ENCODE results near the gene ETHE1. TPM values are rescaled to one million over a fixed set of nuclear protein-coding genes. Genes with fewer than 3 reads are reported as not detected.

Gene ETHE1
- polyA plus RNA-seq, 2 of the 4 experiments (the other 2 are of a cell fraction): 37.3 to 58.9 TPM

DNA sequence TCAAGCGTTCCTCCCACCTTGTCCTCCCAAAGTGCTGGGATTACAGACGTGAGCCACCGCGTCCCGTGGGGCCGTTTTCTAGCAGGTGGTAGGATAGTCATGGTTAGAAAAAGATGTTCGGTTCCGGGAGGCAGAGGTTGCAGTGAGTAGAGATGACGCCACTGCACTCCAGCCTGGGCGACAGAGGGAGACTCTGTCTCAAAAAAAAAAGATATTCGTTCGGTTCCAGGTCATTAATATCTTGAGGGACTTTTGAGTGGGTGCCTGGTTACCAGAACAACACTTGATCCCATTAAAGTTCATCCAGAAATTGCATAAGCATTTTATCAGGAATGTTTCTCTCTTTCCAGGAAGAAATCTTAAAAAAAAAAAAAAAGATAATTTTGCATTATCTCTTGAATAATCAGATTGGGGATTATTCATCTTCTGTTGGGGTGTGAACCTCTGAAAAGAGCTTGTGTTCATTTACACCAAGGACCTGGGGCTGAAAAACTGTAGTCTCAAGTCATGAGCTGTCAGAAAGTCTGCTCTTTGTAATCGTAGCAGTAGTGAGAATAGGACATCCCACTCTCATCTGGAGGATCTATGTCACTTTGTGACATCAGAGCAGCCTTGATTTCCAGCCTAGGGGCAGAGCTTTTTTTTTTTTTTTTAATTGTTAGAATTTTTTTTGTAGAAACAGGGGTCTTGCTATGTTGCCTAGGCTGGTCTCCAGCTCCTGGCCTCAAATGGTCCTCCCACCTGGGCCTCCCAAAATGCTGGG is 1.0 kb upstream of the ETHE1 start:
- DNase-seq (ENCODE audit: low read depth in 1 of 2, low spot score in 1 of 2): no peak
- Histone ChIP-seq H3K27ac (peak overlapping the region in 1 of 2 experiments; percentile 90; a peak in 2 of 6 replicates), H3K4me1 (peaks cover 37% of the 10 kb centered on the region), H3K4me2 (peak overlapping the region; percentile 80), H3K4me3 (no peak overlapping the region; the same call in 2 of the 3 replicates), H3K9me3 (no peaks in the 10 kb centered on the region)
- no peak for FAIRE-seq
- no peak for ATAC-seq
- ChIA-PET CTCF (interaction anchor here (0.6 to 9.8 kb wide), 9 partner anchors 9 to 735 kb away, joined by 3 to 85 read pairs (median 4); no protein-coding TSS in a partner anchor), POLR2A (interaction anchor here (0.6 kb wide), 1 partner anchor 33 kb away, joined by 3 read pairs; no protein-coding TSS in a partner anchor)
- TF ChIP-seq CHD2 (IDR thresholded peaks at IDR 0.05; ENCODE audit: low read length, partially characterized antibody) (no peak), BHLHE40 (IDR thresholded peaks at IDR 0.05; ENCODE audit: low read depth, low read length) (no peak), KDM5A (IDR thresholded peaks at IDR 0.05) (no peak), ZSCAN20 (CRISPR knock-in tag; IDR thresholded peaks at IDR 0.05) (no peak), RNF2 (IDR thresholded peaks at IDR 0.05; ENCODE audit: borderline replicate concordance, low read depth) (no peak), MAZ (IDR thresholded peaks at IDR 0.05; ENCODE audit: borderline replicate concordance, low read depth, low read length) (no peak), JUN (IDR thresholded peaks at IDR 0.05) (no peak), EHMT2 (IDR thresholded peaks at IDR 0.05; ENCODE audit: low read depth) (no peak), ESRRA (IDR thresholded peaks at IDR 0.05; ENCODE audit: borderline replicate concordance, low read length) (no peak), POLR2A (IDR thresholded peaks at IDR 0.05; ENCODE audit: low read length) (no peak), ZC3H11A (IDR thresholded peaks at IDR 0.05) (no peak), CBX2 (IDR thresholded peaks at IDR 0.05; ENCODE audit: borderline replicate concordance, low read depth) (no peak), RFX5 (IDR thresholded peaks at IDR 0.05) (no peak)
- TF ChIP-seq, protein P1, sequence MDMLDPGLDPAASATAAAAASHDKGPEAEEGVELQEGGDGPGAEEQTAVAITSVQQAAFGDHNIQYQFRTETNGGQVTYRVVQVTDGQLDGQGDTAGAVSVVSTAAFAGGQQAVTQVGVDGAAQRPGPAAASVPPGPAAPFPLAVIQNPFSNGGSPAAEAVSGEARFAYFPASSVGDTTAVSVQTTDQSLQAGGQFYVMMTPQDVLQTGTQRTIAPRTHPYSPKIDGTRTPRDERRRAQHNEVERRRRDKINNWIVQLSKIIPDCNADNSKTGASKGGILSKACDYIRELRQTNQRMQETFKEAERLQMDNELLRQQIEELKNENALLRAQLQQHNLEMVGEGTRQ (IDR thresholded peaks at IDR 0.05): no peak
- TF ChIP-seq, protein P2, sequence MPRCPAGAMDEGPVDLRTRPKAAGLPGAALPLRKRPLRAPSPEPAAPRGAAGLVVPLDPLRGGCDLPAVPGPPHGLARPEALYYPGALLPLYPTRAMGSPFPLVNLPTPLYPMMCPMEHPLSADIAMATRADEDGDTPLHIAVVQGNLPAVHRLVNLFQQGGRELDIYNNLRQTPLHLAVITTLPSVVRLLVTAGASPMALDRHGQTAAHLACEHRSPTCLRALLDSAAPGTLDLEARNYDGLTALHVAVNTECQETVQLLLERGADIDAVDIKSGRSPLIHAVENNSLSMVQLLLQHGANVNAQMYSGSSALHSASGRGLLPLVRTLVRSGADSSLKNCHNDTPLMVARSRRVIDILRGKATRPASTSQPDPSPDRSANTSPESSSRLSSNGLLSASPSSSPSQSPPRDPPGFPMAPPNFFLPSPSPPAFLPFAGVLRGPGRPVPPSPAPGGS (IDR thresholded peaks at IDR 0.05): no peak
- WGBS (ENCODE audit: missing lambda C conversion rate): 55% methylated on average over 13 of the region's 13 CpGs

DNA sequence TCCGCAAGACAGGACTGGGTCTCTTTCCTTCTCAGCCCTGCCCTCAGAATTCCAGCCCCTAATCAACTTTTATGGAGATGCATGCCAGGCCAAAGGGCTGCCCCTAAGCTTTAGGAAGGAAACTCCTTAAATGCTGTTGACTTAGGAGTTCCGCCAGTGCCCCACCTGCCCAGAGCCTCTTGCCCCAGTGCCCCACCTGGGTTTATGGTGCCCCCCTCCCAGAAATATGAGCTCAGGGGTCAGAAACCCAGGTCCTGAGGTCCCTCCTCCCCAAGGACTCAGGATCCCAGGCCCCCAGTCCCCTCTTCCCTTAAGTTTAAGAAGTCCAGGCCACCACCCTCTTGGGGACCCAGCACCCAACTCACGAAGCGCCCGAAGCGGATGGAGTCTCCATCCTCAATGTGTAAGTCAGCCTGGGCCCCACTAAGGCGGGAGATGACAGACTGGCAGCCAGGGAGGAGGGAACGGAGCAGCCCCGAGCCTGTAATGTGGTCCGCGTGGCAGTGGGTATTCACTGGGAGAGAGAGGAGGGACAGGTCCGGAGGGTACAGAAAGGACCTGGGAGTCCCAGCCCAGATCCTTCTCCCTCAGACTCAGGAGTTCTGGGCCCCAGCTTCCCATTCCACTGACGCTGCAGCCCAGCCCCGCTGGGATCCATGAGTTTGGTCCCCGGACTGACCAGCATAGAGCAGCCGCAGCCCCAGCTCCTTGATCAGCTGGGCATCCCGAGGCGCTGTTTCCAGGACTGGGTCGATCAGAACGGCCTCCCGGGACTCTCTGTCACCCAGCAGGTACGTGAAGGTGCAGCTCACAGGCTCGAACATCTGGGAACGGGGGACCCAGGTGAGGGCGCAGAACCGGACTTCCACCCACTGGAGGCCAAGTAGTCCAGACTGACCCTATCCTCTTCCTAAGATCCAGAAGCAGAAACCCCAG is 897 bp downstream of the ETHE1 start:
- CTCF ChIA-PET: interaction anchor here (1.0 to 12.2 kb wide), 11 partner anchors 13 to 135 kb away, joined by 3 to 462 read pairs (median 5); partner anchors contain the start of genes IRGQ, PHLDB3 and ZNF576
- Histone ChIP-seq H3K27ac (peak overlapping the region; percentile 79 to 90), H3K4me1 (peaks cover 30% of the 10 kb centered on the region), H3K4me3 (peak overlapping the region; percentile 90), H3K4me2 (peak overlapping the region; percentile 80), H3K9me3 (no peaks in the 10 kb centered on the region)
- 2% methylated on average over 26 of the region's 26 CpGs for WGBS (ENCODE audit: missing lambda C conversion rate)
- TF ChIP-seq ESRRA (IDR thresholded peaks at IDR 0.05; ENCODE audit: borderline replicate concordance, low read length) (no peak), ZFP36 (IDR thresholded peaks at IDR 0.05; ENCODE audit: borderline replicate concordance, partially characterized antibody) (no peak), ZSCAN20 (CRISPR knock-in tag; IDR thresholded peaks at IDR 0.05) (no peak), HOXA7 (CRISPR knock-in tag; IDR thresholded peaks at IDR 0.05) (no peak), CBX8 (IDR thresholded peaks at IDR 0.05) (no peak), EHMT2 (IDR thresholded peaks at IDR 0.05; ENCODE audit: low read depth) (no peak), MYC (IDR thresholded peaks at IDR 0.05; ENCODE audit: borderline replicate concordance, low read length) (no peak), MAFK (IDR thresholded peaks at IDR 0.05; ENCODE audit: partially characterized antibody) (no peak), RAD21 (conservative IDR thresholded peaks at IDR 0.05 in 1 of 2, IDR thresholded peaks at IDR 0.05 in 1 of 2) (no peak), RCOR1 (IDR thresholded peaks at IDR 0.05; ENCODE audit: low read depth, low read length) (no peak), BHLHE40 (IDR thresholded peaks at IDR 0.05; ENCODE audit: low read depth, low read length) (no peak), EP300 (IDR thresholded peaks at IDR 0.05) (no peak), CBX2 (IDR thresholded peaks at IDR 0.05; ENCODE audit: borderline replicate concordance, low read depth) (no peak)
- TF ChIP-seq, protein P3, sequence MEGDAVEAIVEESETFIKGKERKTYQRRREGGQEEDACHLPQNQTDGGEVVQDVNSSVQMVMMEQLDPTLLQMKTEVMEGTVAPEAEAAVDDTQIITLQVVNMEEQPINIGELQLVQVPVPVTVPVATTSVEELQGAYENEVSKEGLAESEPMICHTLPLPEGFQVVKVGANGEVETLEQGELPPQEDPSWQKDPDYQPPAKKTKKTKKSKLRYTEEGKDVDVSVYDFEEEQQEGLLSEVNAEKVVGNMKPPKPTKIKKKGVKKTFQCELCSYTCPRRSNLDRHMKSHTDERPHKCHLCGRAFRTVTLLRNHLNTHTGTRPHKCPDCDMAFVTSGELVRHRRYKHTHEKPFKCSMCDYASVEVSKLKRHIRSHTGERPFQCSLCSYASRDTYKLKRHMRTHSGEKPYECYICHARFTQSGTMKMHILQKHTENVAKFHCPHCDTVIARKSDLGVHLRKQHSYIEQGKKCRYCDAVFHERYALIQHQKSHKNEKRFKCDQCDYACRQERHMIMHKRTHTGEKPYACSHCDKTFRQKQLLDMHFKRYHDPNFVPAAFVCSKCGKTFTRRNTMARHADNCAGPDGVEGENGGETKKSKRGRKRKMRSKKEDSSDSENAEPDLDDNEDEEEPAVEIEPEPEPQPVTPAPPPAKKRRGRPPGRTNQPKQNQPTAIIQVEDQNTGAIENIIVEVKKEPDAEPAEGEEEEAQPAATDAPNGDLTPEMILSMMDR (IDR thresholded peaks at IDR 0.05): no peak
- POLR2A ChIA-PET: interaction anchor here (0.5 to 1.6 kb wide), 3 partner anchors 22 to 62 kb away, joined by 3 to 5 read pairs (median 4); no protein-coding TSS in a partner anchor
- FAIRE-seq (no peak), ATAC-seq (peak; percentile 60 to 65), DNase-seq (ENCODE audit: low read depth in 1 of 2, low spot score in 1 of 2) (no peak)
